ENCODE measurements around the gene B3GNT7. TPM values are rescaled to one million over a fixed set of nuclear protein-coding genes. Genes with fewer than 3 reads are reported as not detected.

Gene B3GNT7
- total RNA-seq, 1 experiment from 2014 or later: 6.1 TPM

DNA sequence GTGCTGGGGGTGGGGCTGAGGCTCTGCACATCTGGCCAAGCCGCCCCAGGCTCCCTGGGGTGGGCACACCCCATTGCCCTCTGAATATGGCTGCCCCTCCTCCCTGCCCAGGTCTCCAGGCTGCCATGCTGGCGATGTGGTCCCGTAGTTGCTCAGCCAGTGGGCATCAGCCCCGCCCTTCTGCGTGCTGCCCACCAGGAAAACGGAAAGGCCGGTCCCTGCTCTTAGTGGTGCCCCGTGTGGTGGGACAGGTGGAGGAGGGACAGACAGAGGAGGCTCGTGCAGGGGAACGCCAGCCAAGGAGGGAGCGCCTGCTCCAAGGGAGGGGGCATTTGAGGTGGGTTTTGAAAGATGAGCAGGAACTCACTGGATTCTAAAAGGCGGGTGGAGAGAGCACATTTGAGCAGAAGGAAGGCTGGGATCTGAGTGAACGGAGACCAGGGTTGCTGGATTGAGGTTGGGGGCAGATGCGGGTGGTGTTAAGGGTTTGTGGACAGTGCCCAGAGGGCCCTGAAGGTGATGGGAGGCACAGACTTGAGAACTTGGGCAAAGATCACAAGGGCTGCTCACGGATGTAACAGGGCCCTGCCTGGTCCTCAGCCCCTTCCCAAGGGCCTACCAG, 6.7 kb upstream of the B3GNT7 start:
- no peaks in the 10 kb centered on the region; a peak in 1 of 4 replicates for H3K36me3 ChIP-seq (ENCODE audit: control insufficient read depth in 1 of 2, insufficient read depth in 2 of 2, low read length in 2 of 2)
- ChIA-PET RAD21 (ENCODE audit: low non-redundant PET in 1 of 2, low total read pairs in 2 of 2, uncharacterized antibody in 2 of 2, unreplicated experiment in 2 of 2) (no interaction called here), CTCF (no interaction called here), POLR2A (no interaction called here)
- no TSS peak for BruUV-seq (replicated peaks)
- no peak overlapping the region for H2AFZ ChIP-seq (ENCODE audit: low read depth, low read length, poor library complexity, severe bottlenecking)
- H3K9me2 ChIP-seq (ENCODE audit: insufficient read depth): no peaks in the 10 kb centered on the region
- no peaks in the 10 kb centered on the region for H4K20me1 ChIP-seq (ENCODE audit: insufficient read depth)
- DNase-seq (ENCODE audit: low read depth, low spot score): no peak
- no peak overlapping the region for H3K9ac ChIP-seq (ENCODE audit: low read length)
- no peaks in the 10 kb centered on the region; a peak in 1 of 4 replicates for H3K9me3 ChIP-seq (ENCODE audit: control insufficient read depth in 1 of 2, insufficient read depth in 1 of 2, low read depth in 1 of 2, low read length in 2 of 2)
- no peak overlapping the region; the same call in 1 of the 2 replicates for H3K27ac ChIP-seq (ENCODE audit: low read depth, low read length)
- H3K79me2 ChIP-seq (ENCODE audit: insufficient read depth, low read length): no peaks in the 10 kb centered on the region
- ATAC-seq: no peak
- H3K4me3 ChIP-seq (replicated peaks in 1 of 2; ENCODE audit: low read depth in 1 of 2, low read length in 2 of 2): no peak overlapping the region
- 0 out of 2 replicates have a peak overlapping the region, but pooled peaks have one; percentile 7 for H3K4me2 ChIP-seq (ENCODE audit: low read length)
- H3K27me3 ChIP-seq (ENCODE audit: insufficient read depth, low read length): no peaks in the 10 kb centered on the region
- intact Hi-C loops (cut with micrococcal nuclease): no loop called here
- peaks cover 0 to 6% of the 10 kb centered on the region in 2 experiments; a peak in 1 of 4 replicates for H3K4me1 ChIP-seq (ENCODE audit: control insufficient read depth in 1 of 2, insufficient read depth in 2 of 2, low read length in 2 of 2)
- TF ChIP-seq RAD21 (IDR thresholded peaks at IDR 0.05; ENCODE audit: low read depth) (no peak), REST (IDR thresholded peaks at IDR 0.05; ENCODE audit: low read depth) (no peak), CEBPB (IDR thresholded peaks at IDR 0.05; ENCODE audit: low read depth) (no peak), YY1 (IDR thresholded peaks at IDR 0.05; ENCODE audit: extremely low read depth, insufficient replicate concordance, low read depth, low read length) (no peak), POLR2AphosphoS5 (IDR thresholded peaks at IDR 0.05; ENCODE audit: low read depth, low read length) (no peak), JUND (IDR thresholded peaks at IDR 0.05) (no peak), FOSL1 (IDR thresholded peaks at IDR 0.05; ENCODE audit: low read depth) (no peak), ZFX (IDR thresholded peaks at IDR 0.05) (no peak), POLR2A (IDR thresholded peaks at IDR 0.05; ENCODE audit: borderline replicate concordance, extremely low read depth, insufficient read depth, insufficient read length) (no peak), ATF3 (IDR thresholded peaks at IDR 0.05) (no peak), ZNF274 (IDR thresholded peaks at IDR 0.05; ENCODE audit: low read depth, low read length) (no peak), EGR1 (IDR thresholded peaks at IDR 0.05; ENCODE audit: low read depth) (no peak), CBX3 (IDR thresholded peaks at IDR 0.05; ENCODE audit: low read depth) (no peak)
- TF ChIP-seq, protein P1, sequence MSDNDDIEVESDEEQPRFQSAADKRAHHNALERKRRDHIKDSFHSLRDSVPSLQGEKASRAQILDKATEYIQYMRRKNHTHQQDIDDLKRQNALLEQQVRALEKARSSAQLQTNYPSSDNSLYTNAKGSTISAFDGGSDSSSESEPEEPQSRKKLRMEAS (IDR thresholded peaks at IDR 0.05): no peak
